Testis (tissue), 2 donors: Measurements from ENCODE around the gene CCS.
"Not testable (repeated sequence)": the region's sequence is repeated elsewhere in the genome, so short reads cannot be mapped to it uniquely, and the experiment has no call there.

ENCODE experiments used
- CTCF ChIP-seq, 3 experiments: fragments of 450-650 bp in 2 of 3; fragments of 200-600 bp in 1 of 3; sonication (generic) in 1 of 3; IDR thresholded peaks; one replicate each; pipeline ENCODE4 v1.5.1; 2016 to 2019; ENCODE audit warnings: antibody characterized with exemption in 3 of 3, mild to moderate bottlenecking in 2 of 3, moderate library complexity in 1 of 3
- POLR2A ChIP-seq: fragments of 450-650 bp; IDR thresholded peaks from one replicate; pipeline ENCODE4 v1.6.1; 2017; ENCODE audit warnings: antibody characterized with exemption, mild to moderate bottlenecking, moderate library complexity

GRCh38 chr11:66606608-66607007 is 13.6 kb downstream of the CCS start:
- TF ChIP-seq POLR2A; CTCF (IDR thresholded peaks at IDR 0.05): not testable (repeated sequence)
